Activated CD8-positive, alpha-beta memory T cell treated with anti-CD3 and anti-CD28 coated beads for 24 hours (primary cell): Measurements from ENCODE around the gene MRTO4.
"Not testable (repeated sequence)": the region's sequence is repeated elsewhere in the genome, so short reads cannot be mapped to it uniquely, and the experiment has no call there.

ENCODE experiments used
- DNase-seq: peaks from one replicate; pipeline ENCODE4 v3.0.0-alpha.2; 2020

Gene MRTO4

DNA sequence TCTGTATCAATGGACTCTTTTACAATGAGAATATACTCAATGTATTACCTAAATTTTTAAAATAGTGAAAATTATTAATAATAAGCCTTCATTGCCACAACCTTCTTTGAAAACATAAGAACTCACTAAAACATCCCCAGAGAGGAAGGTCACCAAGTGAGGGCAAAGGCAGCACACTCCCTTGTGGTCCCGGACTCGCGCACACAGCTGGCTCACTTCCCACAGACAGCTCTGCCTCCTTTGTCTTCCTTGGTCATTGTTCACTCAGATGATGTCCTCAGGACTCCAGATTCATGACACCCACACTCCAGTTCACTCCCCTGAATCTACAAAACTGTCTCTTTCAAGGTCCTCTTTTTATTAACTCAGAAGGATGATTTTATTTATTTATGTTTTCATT lies 22.4 kb upstream of the MRTO4 start:
- no peak for DNase-seq

DNA sequence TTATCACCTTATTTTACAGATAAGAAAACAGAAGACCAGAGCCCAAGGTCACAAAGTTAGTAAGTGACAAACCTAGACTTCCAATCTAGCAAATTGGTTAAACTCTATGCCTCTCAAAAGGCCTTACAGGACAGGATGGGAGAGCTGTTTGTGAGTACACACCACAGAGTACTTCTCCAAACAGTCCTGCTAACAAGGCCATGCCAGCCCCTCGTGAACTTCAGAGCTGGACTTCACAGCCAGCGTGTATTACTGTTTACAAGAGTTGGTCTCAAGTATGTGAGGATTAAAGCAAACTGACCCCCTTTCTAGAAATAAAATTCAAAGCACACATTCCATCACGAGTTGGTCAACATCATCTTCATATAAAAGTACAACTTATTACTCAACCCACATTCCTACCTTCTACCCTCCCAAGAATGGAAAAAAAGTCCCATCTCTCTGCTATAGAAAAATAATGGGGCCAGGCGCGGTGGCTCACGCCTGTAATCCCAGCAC lies 21.7 kb upstream of the MRTO4 start:
- no peak for DNase-seq

DNA sequence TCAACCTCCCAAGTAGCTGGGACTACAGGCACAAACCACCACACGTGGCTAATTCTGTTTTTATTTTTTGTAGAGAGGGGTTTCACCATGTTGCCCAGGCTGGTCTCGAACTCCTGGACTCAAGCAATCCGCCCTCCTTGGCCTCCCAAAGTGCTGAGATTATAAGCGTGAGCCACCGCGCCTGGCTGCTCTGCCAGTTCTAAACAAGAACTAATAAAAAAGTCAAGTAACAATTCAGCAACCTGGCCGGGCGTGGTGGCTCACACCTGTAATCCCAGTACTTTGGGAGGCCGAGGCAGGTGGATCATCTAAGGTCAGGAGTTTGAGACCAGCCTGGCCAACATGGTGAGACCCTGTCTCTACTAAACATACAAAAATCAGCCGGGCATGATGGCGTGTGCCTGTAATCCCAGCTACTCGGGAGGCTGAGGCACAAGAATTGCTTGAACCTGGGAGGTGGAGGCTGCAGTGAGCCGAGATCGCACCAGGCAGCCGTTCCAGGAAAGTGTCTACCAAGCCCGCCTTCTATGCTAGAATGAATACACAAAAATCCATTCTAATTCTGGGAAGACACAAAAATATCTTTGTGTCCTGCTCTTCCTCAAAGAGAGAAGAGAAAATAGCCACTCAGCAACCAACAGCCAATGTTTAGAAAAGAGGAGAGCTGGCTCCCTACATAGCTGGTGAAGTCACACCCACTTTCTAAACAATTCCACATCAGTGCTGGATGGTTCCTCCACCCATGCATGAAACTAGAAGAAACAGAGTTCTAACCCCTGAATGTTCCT lies 19.7 kb upstream of the MRTO4 start:
- DNase-seq, result not testable (repeated sequence)

DNA sequence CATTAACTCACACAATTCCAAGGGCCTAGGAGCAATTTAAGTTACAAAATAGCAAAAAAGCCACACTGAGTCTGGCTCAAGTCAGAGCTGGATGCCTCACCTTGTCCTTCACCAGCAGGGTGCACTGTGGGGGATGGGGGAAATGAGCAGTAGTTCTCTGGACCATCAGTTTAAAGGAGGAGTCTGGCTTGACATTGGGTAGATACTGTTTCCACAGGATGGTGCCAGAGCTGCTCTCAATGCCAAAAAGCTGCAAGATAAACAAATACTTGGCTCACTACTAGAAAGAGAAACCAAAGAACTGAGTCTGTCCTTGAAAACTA lies 19.1 kb upstream of the MRTO4 start:
- DNase-seq, result no peak

DNA sequence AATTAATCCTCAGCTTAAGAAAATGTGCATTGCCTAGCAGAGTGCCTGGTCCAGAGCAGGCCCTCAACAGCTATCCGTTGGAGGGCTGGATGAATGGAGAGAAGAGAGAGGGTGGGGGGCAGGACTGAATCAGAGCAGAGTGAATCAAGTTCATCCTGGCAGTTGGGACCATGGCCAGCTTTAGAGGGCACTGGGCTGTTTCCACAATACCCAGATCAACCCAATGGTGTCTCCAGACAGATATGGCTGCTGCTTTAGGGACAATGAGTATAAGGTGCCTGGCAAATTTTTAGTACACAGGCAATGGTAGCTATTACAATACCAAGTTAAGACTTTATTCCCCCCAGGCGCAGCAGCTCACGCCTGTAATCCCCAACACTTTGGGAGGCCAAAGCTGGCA lies 17.4 kb upstream of the MRTO4 start:
- DNase-seq, result no peak

DNA sequence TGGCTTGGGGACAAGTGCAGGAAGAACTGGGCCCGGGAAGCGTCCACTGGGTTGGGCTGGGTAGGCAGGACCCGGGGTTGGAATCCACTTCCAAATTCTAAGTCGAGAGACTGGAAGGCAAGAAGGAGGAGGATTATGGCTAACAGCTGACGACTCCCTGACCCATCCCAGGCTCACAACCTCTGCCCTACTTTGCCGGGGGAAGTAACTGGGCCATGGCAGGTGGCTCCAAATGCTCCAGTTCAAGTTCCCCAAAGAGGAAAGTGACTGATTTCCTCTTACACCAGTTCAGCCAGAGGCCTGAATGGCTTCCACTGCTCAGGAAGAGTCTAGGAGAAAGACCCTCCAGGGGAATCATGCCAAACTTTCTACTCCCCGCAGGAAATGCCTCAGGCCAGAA lies 11.7 kb upstream of the MRTO4 start:
- DNase-seq, result no peak

DNA sequence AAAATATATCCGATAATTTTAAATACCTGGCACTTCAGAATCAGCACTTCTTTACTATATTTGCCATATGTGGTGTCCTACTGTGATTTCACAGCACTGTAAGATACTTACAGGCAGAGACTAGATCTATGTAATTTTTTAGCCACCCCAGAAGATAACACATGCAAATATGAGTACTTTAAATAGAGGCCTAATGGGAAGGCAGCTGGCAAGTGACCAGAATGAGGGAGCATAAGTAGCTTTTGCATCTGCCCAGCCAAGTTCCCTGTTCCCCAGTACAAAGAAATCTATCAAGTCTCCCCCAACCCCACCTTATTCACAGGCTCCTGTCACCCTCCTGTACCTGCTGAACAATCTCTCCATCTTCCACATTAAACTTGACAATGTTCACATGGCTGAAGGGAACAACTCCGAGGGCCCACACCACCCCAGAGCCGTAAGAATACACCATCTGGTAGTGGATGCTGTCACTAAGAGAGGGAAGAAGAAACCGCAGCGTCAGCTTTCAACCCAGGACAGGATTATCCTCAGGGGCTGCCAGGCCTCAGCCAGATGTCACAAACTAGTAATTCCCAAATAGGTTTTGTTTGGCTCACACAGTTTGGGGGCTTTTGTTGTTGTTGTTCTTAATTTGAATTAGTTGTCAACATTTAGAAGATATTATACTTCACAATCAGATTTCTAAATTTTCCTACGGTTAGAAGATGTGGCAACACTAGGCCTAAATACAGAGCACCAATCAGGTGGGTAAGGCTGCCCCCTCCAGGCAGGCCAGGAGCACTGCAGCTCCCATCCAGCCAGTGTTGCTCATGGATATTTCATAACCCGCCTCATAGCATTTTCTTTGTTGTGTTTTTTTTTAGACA lies 10.7 kb upstream of the MRTO4 start:
- DNase-seq, result peak; percentile 83

DNA sequence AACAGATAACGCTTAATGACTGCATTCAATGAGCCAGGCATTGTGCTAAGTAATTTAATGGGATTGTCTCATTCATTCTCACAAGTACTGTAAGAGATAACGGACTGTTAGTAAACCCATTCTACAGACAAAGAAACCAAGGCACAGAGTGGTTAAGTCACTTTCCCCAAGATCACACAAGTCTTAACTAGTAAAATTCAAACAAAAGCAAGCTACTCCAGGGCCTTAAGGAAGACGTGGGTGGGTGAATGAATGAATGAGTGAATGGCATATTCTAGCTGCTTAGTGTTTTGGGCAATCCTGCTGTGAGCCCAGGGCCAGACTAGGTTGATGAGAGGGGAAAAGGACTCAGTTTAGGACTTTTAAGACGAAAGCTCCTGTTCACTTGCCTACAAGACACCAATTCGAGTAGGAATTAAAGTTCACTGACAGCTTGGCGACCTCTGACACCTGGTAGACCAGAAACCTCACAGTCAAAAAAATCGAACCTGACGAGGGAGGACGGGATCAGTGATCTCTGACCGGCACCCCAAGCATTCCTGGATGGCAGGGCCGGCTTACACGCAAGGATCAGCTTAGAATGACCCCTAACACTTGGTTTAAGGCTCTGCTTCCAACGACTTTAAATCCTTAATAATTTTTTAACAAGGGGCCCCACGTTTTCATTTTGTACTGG lies 838 bp upstream of the MRTO4 start:
- DNase-seq, result no peak

DNA sequence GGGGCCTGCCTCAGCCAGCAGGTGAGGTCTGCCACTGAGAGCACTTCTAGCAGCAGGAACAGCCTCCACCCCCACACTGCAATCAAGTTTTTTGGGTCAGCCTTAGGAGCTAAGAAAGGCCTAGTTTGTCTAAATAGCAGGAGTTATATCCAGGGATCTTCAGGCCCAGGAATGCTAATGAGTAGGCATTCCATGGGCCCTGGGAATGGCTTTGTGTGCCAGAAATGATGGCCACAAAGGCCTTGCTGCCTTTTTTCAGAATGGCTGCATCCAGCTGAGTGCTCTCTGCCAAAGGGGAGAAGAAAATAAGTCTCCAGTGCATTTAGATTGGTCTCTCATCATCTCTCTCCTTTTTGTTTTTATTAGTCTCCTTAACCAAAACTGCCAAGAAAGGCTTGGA lies 2.8 kb downstream of the MRTO4 start:
- no peak for DNase-seq

DNA sequence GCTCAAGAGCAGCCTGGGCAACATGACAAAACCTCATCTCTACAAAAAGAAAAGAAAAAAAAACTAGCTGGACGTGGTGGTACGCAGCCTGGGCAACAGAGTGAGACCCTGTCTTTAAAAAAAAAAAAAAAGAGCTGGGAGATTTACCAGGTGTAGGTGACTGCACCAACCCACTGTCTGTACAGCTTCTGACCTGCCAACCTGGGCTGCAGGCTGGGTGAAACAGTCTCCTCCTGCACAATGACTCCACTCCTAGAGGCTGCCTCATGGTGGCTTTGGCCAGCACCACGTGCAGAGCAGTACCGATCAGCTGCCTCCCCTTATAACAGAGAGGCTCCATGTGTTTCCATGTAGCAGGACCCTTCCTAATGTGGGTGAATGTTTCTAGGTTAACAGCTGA lies 3.7 kb downstream of the MRTO4 start:
- DNase-seq, result no peak

DNA sequence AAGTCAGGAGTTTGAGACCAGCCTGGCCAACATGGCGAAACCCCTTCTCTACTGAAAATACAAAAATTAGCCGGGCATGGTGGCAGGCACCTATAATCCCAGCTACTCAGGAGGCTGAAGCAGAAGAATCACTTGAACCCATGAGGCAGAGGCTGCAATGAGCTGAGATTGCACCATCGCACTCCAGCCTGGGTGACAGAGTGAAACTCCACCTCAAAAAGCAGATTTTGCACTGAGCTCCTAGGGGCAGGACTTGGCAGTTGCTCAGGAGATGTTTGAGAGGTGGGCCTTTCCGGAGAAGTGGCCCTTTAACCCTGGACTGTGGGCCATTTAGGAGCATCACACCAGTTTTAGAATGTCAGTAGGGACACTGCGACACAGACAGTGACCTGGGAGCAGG lies 4.7 kb downstream of the MRTO4 start:
- DNase-seq, result not testable (repeated sequence)

DNA sequence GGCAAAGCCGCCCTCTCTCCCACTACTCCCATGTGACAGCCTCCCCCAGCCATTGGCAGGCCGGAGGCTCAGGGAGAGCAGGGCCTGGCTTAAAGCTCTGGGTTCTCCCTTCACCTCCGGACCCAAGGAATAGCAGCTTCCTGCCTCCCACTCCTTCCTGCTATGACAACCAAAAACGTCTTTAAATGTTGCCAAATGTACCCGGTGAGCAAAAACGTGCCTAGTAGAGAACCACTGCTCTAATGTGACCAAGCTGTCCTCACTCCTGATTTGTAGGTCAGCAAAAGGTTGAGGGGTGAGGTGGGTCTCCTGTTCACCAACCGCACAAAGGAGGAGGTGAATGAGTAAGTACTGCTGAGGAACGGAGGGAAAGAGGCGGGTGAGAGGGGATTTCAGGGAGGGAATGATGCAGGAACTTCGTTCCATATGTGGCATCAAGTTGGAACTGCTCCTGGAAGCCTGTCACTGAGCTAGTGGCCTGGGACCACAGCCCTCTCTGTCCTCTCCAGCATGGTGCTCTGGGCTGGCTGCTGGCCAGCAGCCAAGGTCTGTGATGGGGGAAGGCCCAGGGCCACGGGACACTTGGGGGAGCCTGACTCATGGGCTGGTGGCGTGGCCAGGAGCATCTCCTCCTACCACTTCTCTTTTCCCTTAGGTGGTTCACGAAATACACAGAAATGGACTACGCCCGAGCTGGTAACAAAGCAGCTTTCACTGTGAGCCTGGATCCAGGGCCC lies 5.7 kb downstream of the MRTO4 start:
- DNase-seq, result no peak

DNA sequence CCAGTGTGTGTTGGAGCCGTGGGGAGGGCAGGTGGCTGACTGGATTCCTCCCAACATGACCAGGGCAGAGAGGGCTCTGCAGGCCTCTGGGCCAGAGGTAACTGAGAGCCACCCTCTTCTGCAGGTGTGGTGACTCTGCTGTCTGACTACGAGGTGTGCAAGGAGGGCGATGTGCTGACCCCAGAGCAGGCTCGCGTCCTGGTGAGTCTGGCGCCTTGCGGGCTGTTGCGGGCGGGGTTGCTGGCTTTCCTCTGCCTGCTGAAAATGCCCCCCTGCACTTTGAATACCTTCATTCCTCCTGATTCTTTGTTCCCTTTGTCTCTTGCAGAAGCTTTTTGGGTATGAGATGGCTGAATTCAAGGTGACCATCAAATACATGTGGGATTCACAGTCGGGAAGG lies 6.7 kb downstream of the MRTO4 start:
- no peak for DNase-seq

DNA sequence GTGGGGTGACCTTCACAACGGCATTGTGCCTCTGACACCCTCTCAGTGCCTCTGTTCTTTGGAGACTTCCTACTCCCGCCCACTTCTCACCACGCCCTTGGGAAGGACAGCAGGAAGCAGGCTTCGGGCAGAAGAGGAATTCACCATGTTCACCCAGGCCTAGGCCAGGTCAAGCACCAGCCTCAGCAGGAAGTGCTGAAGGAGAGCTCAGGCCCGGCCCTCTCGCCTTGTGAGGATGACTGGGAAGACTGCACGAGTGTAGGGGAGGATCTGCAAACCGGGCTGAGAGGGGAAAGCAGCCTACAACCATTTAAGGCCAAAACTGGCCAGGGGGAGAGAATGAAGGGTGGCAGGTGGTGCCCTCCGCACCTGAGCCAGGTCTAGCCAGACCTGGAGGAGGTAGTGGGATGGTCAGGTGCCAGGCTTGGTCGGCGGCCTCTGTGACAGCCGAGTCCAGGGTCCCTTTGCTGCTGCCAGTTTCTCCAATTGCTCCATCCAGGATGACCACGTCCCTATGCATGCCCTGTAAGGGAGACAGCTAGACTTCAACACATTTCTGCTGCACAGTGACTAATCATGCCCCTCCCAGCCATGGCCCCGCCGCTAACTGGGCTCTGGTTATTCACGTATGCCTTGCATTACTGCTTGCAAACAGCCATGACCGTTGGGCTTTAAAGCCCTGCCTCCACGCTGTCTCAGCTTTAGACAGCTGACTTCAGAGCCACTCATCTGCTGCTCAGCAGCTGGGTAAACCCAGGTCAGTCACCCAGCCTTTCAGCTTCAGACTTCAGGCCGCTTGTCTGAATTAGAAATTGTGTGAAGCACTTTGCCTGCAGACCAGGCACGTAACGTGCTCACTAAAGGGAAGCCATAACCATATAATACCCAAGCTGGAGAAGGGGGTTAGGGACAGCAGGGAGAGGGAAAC lies 8.9 kb downstream of the MRTO4 start:
- no peak for DNase-seq

DNA sequence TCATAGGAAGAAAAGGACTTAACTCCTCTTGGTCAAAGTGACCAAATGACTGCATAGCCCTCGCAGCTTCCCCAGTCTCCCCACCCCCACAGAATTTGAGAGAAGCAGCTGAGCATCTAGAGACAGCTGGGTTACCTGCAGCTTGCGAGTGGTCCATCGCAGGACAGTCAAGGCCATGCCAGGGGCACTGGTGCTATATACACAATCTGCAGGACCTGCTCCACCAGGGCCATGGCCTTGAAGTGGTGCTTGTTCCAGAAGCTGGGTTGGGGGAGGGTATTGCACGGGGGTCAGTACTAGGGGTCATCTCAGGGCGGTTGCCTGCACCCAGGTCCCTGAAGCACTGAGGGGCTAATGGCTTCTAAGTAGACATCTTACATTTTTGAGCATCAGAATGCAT lies 10.4 kb downstream of the MRTO4 start:
- peak; percentile 64 for DNase-seq

DNA sequence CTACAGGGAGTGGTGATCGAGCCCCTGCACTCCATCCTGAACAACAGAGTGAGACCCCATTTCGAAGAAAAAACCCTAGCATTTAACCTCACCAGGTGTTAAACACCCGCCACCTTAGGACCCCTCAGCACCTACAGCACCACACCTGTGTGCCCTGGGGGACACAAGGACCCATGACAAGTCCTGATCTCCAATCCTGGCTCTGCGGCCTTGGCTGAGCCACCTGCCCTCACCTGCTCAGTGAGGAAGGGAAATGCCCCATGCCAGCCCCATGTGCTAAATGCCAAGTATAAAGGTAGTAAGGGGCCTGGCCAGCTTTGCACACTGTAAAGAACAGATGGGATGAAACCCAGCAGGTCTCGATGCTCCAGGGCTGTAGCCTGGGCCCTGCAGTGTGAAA lies 11.1 kb downstream of the MRTO4 start:
- no peak for DNase-seq

DNA sequence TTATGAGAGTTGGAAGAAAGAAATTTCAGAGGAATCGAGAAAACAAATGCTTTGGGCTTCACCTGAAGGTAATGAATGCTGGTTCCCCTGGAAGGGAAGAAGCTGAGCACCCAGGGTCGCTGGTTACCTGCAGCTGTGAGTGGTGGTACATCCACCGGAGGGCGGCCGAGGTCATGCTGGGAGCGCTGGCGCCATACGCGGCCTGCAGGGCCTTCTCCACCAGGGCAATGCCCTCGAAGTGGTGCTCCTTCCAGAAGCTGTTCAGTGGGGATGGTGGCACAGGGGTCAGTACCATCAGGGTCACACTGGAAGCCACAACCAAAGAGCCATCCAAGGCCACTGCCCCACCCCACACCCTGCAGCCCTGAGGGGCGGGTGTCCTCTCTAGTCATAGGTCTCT lies 16.8 kb downstream of the MRTO4 start:
- DNase-seq, result no peak

DNA sequence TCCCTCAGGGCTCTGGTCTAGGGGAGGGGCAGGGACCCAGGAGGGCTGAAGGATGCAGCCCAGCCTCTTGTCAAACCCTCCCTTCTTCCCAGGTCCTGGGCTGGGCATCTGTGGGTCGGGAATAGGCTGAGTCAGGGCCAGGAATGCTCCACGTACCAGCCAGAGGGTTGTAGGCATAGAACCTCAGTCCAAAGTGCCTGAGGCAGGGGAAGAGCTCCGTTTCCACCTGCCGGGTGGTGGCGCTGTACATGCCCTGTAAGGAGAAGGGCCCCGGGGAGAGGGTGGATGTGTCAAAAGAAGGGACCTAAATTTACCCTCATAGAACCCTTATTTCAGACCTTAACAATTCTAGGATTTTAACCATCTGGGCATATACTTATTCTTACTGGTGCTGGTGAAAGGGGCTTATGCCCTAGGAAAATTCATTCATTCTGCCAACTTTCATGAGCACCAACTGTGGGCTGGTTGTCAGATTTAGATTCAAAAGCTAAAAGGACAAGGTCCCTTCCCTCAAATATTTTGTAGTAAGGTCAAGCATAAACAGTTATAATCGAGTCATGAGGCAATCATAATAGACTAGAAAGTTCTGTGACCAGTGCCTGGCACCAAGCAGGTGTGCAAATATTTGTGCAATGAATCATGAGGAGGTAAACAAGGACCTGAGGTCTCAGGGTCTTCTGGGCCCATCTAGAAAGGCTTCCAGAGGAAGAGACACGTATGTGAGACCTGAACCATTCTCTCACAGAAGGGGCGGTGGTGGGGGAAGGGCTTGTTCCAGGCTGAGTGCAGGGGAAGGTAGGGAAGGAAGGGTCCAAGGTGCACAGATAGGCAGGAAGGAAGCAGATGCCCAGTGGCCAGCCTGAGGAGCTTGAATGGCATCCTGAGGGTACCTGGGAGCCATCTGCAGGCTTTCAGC lies 18.1 kb downstream of the MRTO4 start:
- DNase-seq, result not testable (repeated sequence)

DNA sequence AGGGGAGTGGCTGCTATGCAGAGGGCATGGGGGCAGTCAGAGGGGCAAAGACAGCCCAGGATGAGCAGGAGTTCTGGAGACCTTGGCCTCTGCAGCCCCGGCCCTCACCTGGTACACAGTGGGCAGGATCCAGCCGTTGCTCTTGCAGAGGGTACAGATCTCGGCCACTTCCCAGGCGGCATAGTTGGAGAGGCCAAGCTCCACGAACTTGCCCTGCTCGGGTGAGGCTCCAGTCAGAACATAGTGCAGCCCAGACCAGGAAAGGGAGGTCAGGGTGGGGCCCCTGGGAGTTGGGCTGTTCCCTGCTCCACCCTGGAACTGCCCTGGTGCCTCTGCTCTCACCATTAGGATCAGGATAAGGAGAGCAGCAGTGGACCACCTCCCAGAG lies 18.7 kb downstream of the MRTO4 start:
- DNase-seq, result not testable (repeated sequence)

DNA sequence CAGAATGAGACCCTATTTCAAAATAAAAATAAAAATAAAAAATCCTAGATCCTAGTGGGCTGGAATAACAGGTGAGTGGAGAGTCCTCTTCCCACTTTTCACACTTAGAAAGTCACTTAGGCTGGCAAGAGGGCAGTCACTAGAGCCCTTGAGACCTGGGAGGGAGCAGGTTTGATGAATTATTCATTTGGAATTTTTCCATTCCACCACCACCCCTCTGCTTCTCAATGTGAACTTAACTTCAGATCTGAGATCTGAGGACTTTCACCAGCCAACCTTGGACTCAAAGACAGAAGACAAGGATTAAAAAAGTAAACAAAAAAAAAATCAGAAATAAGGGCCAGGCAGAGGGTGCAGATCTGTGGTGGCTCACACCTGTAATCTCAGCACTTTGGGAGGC lies 20.5 kb downstream of the MRTO4 start:
- no peak for DNase-seq
